ENCODE data around the gene RAPGEF4. TPM values are rescaled to one million over a fixed set of nuclear protein-coding genes. Genes with fewer than 3 reads are reported as not detected.

The RAPGEF4 gene
- total RNA-seq, 1 experiment from 2014 or later = 1.4 TPM

- Histone ChIP-seq H4K91ac (ENCODE audit: insufficient read length, low read depth, low read length) (no peak overlapping the region), H2BK12ac (ENCODE audit: insufficient read length, low read depth, low read length) (no peak overlapping the region), H3K79me2 (ENCODE audit: insufficient read depth, low read length) (no peaks in the 10 kb centered on the region), H2BK120ac (ENCODE audit: low read depth, low read length, poor library complexity, severe bottlenecking) (no peak overlapping the region), H3K56ac (ENCODE audit: insufficient read length, low read depth, low read length) (no peak overlapping the region), H3K23ac (ENCODE audit: insufficient read length, low read depth, low read length) (no peak overlapping the region), H4K5ac (ENCODE audit: insufficient read length, low read depth, low read length) (no peak overlapping the region), H3K27ac (ENCODE audit: insufficient read length, low read depth, low read length) (no peak overlapping the region), H3K27me3 (ENCODE audit: insufficient read depth, low read length) (no peaks in the 10 kb centered on the region), H3K4me2 (ENCODE audit: insufficient read depth, insufficient read length, low read length) (no peak overlapping the region), H2BK5ac (ENCODE audit: insufficient read length, low read length) (no peak overlapping the region), H3K14ac (ENCODE audit: insufficient read depth, low read length) (no peak overlapping the region), H4K8ac (replicated peaks; ENCODE audit: insufficient read length, low read depth, low read length) (no peak overlapping the region), H2BK20ac (ENCODE audit: low read depth, low read length, poor library complexity, severe bottlenecking) (no peak overlapping the region), H2BK15ac (ENCODE audit: low read depth, low read length) (no peak overlapping the region), H3K23me2 (ENCODE audit: insufficient read length, low read depth, low read length, poor library complexity, severe bottlenecking) (no peaks in the 10 kb centered on the region), H2AFZ (ENCODE audit: low read length) (no peak overlapping the region), H2AK5ac (ENCODE audit: insufficient read length, low read length) (no peak overlapping the region), H4K20me1 (ENCODE audit: control insufficient read depth, insufficient read depth, insufficient read length) (peaks cover 2% of the 10 kb centered on the region), H3K9me3 (ENCODE audit: control insufficient read depth, low read depth, low read length) (no peaks in the 10 kb centered on the region), H3K4me1 (ENCODE audit: insufficient read depth, low read length) (peaks cover 2% of the 10 kb centered on the region; the same call in 1 of the 2 replicates), H3K4ac (ENCODE audit: low read depth, low read length) (no peak overlapping the region), H3K18ac (ENCODE audit: insufficient read length, low read depth, low read length) (no peak overlapping the region), H3K9ac (ENCODE audit: extremely low read depth, insufficient read length, low read length) (no peak overlapping the region), H3T11ph (ENCODE audit: low read length) (no peak overlapping the region), H3K79me1 (ENCODE audit: insufficient read depth, low read depth, low read length, poor library complexity, severe bottlenecking) (no peaks in the 10 kb centered on the region)
- WGBS (ENCODE audit: extremely low coverage, insufficient read length, low lambda C conversion rate) = no CpG with 5 or more reads among the region's 4 CpGs
- H3K4me1 Mint-ChIP-seq = peaks cover 10 to 31% of the 10 kb centered on the region in 2 experiments
- no peaks in the 10 kb centered on the region for H3K27me3 Mint-ChIP-seq (ENCODE audit: low read depth)
- H3K4me3 Mint-ChIP-seq = no peak overlapping the region
- no peaks in the 10 kb centered on the region for H3K36me3 Mint-ChIP-seq (ENCODE audit: insufficient read depth in 1 of 3, low read depth in 3 of 3)
- no peak overlapping the region for H3K27ac Mint-ChIP-seq
- DNase-seq = no peak
- TF ChIP-seq, protein P1, sequence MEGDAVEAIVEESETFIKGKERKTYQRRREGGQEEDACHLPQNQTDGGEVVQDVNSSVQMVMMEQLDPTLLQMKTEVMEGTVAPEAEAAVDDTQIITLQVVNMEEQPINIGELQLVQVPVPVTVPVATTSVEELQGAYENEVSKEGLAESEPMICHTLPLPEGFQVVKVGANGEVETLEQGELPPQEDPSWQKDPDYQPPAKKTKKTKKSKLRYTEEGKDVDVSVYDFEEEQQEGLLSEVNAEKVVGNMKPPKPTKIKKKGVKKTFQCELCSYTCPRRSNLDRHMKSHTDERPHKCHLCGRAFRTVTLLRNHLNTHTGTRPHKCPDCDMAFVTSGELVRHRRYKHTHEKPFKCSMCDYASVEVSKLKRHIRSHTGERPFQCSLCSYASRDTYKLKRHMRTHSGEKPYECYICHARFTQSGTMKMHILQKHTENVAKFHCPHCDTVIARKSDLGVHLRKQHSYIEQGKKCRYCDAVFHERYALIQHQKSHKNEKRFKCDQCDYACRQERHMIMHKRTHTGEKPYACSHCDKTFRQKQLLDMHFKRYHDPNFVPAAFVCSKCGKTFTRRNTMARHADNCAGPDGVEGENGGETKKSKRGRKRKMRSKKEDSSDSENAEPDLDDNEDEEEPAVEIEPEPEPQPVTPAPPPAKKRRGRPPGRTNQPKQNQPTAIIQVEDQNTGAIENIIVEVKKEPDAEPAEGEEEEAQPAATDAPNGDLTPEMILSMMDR (conservative IDR thresholded peaks at IDR 0.05) = no peak
- H3K9me3 Mint-ChIP-seq = no peaks in the 10 kb centered on the region
Measured at GRCh38 chr2:172901913-172902312, 166.3 kb downstream of the RAPGEF4 start.
